Measurements from ENCODE around the gene PITPNC1.
"Not testable (repeated sequence)": the region's sequence is repeated elsewhere in the genome, so short reads cannot be mapped to it uniquely, and the experiment has no call there.

Gene PITPNC1

GRCh38 chr17:67401598-67402504 lies 24.8 kb downstream of the PITPNC1 start:
- DNase-seq = no peak

DNA sequence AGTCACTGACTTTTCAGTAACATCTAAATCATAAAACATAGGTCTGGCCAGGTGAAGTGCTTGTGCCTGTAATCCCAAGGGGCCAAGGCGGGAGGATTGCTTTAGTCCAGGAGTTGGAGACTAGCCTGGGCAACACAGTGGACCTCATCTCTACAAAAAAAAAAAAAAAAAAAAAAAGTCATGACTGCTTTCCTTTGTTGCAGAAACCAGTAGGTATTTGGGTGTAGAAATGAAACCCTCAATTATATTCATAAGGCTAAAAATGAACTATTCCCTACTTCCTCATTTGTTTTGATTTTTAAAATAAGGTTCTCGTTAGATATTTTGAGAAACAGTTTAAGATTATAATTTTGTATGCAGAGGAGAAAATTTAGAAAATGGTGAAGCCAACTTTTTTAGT lies 26.0 kb downstream of the PITPNC1 start:
- no peak for DNase-seq

- no peak for DNase-seq
Observed at GRCh38 chr17:67403483-67403882, 26.4 kb downstream of the PITPNC1 start.

- not testable (repeated sequence) for DNase-seq
Observed at GRCh38 chr17:67408455-67408830, 31.4 kb downstream of the PITPNC1 start.

DNA sequence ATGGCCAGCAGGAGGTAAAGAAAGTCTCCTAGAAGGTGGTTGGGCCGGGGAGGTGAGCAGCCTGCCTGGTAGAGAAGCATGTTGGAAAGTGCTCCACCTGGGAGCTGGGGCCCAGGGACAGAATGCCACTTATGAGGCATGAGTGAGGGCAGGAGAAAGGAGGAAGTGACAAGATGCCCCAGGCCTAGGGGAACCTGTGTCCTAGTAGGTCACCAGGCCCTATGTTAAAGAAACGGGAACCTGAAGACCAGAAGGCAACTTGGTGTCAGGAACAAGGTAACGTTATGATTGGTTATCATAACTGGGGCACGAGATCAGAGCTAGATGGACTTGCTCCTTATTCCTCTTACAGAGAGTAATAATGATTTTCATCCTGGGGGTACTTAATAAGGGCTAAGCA lies 34.3 kb downstream of the PITPNC1 start:
- DNase-seq = no peak

GRCh38 chr17:67412032-67412431 lies 35.0 kb downstream of the PITPNC1 start:
- DNase-seq = no peak

DNA sequence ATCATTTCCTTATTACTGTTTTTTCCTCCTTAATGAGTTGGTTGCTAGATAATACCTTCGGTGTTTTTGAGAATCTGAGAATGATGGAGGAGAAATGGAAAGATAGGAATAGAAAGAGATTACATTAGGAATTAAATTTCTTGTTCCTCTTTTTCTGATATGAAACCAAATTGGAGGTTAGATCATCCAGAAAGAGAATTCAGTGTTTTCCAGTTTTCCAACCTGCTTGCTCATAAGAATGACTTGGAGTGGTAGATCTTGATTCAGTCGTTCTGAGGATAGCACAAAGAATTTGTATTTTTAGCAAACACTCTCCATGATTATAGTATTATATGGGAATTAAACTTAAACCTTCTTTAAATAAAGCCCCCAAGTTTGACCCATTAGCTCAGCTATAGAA lies 35.9 kb downstream of the PITPNC1 start:
- DNase-seq = no peak

- DNase-seq = no peak
Observed at GRCh38 chr17:67413388-67413787, 36.3 kb downstream of the PITPNC1 start.

GRCh38 chr17:67414130-67414529 lies 37.0 kb downstream of the PITPNC1 start:
- DNase-seq = no peak

GRCh38 chr17:67414559-67414958 lies 37.5 kb downstream of the PITPNC1 start:
- no peak for DNase-seq

- DNase-seq = no peak
Observed at GRCh38 chr17:67415291-67415690, 38.2 kb downstream of the PITPNC1 start.

GRCh38 chr17:67417507-67417906 lies 40.4 kb downstream of the PITPNC1 start:
- DNase-seq = no peak

DNA sequence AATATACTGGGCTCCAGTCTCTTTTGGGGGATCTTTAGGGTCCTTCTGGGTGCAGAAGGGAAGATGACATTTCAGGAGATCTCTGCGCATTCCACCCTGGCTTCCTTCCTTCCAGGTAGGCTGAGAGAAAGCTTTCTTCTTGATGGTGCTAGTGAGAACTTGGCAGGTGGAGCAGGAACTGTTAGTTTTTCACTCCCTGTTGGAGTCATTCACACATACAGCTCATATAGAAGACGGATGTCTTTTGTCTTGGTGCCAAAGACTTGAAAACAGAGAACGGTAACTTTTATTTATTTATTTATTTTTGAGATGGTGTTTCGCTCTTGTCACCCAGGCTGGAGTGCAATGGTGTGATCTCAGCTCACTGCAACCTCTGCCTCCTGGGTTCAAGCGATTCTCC lies 43.9 kb downstream of the PITPNC1 start:
- DNase-seq = no peak

- no peak for DNase-seq
Observed at GRCh38 chr17:67421869-67422273, 44.8 kb downstream of the PITPNC1 start.

- DNase-seq = not testable (repeated sequence)
Observed at GRCh38 chr17:67422296-67422695, 45.2 kb downstream of the PITPNC1 start.

GRCh38 chr17:67422897-67423296 lies 45.8 kb downstream of the PITPNC1 start:
- DNase-seq = no peak

GRCh38 chr17:67425571-67426160 lies 48.6 kb downstream of the PITPNC1 start:
- DNase-seq = no peak

DNA sequence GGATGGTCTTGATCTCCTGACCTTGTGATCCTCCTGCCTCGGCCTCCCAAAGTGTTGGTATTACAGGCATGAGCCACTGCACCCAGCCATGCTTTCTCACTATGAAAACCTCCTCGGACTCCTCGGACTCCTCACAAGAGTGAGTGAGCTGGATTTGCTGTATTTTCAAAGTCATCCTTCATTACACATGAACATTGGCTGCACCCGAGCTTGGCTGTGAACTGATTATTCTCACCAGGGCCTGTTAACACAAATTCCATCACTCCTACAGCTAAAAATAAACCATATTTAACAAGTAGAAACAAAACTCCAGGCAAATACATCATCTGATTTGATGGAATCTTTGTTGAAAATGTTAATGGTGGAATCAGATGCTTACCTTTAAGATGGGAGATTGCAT lies 50.3 kb downstream of the PITPNC1 start:
- DNase-seq = no peak

GRCh38 chr17:67430515-67430914 lies 53.4 kb downstream of the PITPNC1 start:
- DNase-seq = not testable (repeated sequence)

GRCh38 chr17:67431249-67432015 lies 54.4 kb downstream of the PITPNC1 start:
- DNase-seq = no peak

DNA sequence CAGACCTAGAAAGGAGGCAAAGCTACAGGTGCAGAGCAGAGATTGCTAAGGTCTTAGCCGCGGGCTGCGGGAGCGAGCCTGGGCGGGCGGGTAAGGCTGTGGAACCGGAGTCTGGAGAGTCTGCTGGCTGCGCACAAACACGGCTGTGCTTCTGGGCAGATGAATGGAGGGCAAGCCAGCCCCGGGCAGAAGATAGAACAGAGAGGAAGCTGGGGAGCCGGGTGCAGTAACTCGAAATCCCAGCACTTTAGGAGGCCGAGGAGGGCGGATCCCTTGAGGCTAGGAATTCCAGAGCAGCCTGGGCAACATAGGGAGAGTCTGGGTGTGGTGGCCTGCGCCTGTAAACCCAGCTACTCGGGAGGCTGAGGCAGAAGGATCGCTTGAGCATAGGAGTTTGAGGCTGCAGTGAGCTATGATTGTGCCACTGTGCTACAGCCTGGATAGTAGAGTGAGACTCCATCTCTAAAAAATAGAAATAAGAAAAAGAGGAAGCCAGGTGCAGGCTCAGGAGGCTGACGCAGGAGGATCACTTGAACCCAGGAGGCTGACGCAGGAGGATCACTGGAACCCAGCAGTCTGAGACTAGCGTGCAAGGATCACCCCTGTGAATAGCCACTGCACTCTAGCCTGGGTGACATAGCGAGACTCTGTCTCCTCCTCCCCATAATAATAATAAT lies 56.3 kb downstream of the PITPNC1 start:
- DNase-seq = no peak

GRCh38 chr17:67434061-67434525 lies 57.0 kb downstream of the PITPNC1 start:
- DNase-seq = no peak

DNA sequence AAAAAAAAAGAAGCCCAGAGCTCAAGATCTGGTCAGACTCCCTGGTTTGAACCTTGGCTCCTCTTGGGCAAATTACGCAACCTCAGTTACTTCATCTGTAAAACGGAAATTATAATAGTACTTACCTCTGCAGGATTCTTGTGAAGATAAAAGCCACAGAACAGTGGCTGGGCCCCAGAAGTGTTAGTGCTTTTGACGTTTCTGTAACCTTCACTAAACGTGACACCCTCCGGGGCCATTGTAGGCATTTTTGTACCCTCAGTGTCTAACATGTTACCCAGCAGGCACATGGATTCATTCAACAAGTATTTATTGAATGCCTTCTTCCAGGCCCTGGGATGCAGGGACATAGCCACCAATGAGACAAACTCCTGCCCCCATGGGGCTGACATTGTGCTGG lies 58.0 kb downstream of the PITPNC1 start:
- no peak for DNase-seq

All from NCI-H748 treated with DMSO at 0.1 percent for 48 hours (cell line).